ENCODE measurements around the gene NEU2. TPM values are rescaled to one million over a fixed set of nuclear protein-coding genes. Genes with fewer than 3 reads are reported as not detected.

NEU2 gene
- total and polyA plus RNA-seq, 2 of the 13 experiments (the other 11 are each of a cell fraction or from before 2014, with no cell fraction given) = not detected

DNA sequence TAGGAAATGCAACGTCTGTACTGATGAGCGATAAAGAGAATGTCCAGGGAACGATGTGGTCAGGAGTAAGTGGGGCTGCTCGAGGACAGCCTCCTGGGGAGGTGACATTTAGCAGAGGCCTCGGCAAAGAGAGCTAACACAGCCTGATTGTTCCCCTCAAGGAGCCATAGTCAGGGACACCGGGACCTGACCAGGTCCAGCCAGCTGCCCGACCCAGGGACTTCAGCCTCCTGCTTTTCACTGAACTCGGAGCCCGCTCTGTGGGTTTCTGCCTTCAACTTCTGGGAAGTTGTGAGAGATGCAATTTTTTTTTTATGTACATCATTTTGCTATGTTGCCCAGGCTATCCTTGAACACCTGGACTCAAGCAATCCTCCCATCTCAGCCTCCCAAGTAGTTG lies 10.1 kb downstream of the NEU2 start:
- intact Hi-C loops (cut with micrococcal nuclease; ENCODE audit: unreplicated experiment) = no loop called here
- CTCF ChIA-PET (ENCODE audit: low intra/inter-chr PET ratio, low total read pairs) = no interaction called here
- WGBS (ENCODE audit: low lambda C conversion rate) = 59% methylated on average over 9 of the region's 9 CpGs

GRCh38 chr2:233044974-233045605 lies 12.6 kb downstream of the NEU2 start:
- ChIA-PET POLR2A (interaction anchor here (0.9 kb wide), 1 partner anchor 13 kb away, joined by 3 read pairs; the partner anchor contains the start of gene NEU2), CTCF (ENCODE audit: low intra/inter-chr PET ratio, low total read pairs) (no interaction called here)
- no peak overlapping the region for H3K9ac ChIP-seq (ENCODE audit: insufficient read depth, low read depth, low read length)
- no peak overlapping the region for H3K4me2 ChIP-seq (ENCODE audit: low read depth, low read length)
- intact Hi-C loops (cut with micrococcal nuclease; ENCODE audit: unreplicated experiment) = loop anchor here (5.0 kb wide), 1 partner anchor 517 kb away; no protein-coding TSS in a partner anchor
- no peak for ATAC-seq
- H2AFZ ChIP-seq (ENCODE audit: low read length) = no peak overlapping the region
- H3K9me3 ChIP-seq (ENCODE audit: low read length) = no peaks in the 10 kb centered on the region
- no peak for FAIRE-seq
- no peaks in the 10 kb centered on the region for H4K20me1 ChIP-seq (ENCODE audit: insufficient read depth, low read length)
- H3K27ac ChIP-seq (ENCODE audit: extremely low read length, insufficient read depth, low read length) = no peak overlapping the region
- in situ Hi-C loops (cut with HindIII; ENCODE audit: extremely low pct_ligation_motif_present, low pct_unique_long_range_greater_than_20kb) = no loop called here
- H3K4me3 ChIP-seq (replicated peaks in 1 of 3; ENCODE audit: insufficient read depth in 1 of 3, low read depth in 2 of 3, low read length in 3 of 3) = no peak overlapping the region
- TF ChIP-seq, protein P1, sequence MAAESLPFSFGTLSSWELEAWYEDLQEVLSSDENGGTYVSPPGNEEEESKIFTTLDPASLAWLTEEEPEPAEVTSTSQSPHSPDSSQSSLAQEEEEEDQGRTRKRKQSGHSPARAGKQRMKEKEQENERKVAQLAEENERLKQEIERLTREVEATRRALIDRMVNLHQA (CRISPR knock-in tag; IDR thresholded peaks at IDR 0.05) = no peak
- TF ChIP-seq ZSCAN30 (CRISPR knock-in tag; IDR thresholded peaks at IDR 0.05) = no peak
- DNase-seq (ENCODE audit: low spot score) = no peak
- H3K36me3 ChIP-seq (replicated peaks in 1 of 2; ENCODE audit: control insufficient read depth in 1 of 2, insufficient read depth in 2 of 2, low read length in 2 of 2) = no peaks in the 10 kb centered on the region
- no TSS peak for BruUV-seq (replicated peaks)
- 0 out of 2 replicates have a peak, but pooled peaks cover 7% of the 10 kb centered on the region for H3K4me1 ChIP-seq (ENCODE audit: insufficient read depth, low read length)
- H3K79me2 ChIP-seq (ENCODE audit: insufficient read depth, low read length) = no peaks in the 10 kb centered on the region
- H3K27me3 ChIP-seq (ENCODE audit: control insufficient read depth in 1 of 2, insufficient read depth in 2 of 2, low read length in 2 of 2) = peaks cover 8 to 81% of the 10 kb centered on the region in 2 experiments; a peak in 4 of 5 replicates
- WGBS (ENCODE audit: low lambda C conversion rate) = 21% methylated on average over 9 of the region's 9 CpGs

More for the DNA sequence above, 10.1 kb downstream of the NEU2 start:
- H3K27me3 ChIP-seq (ENCODE audit: control insufficient read depth in 1 of 2, insufficient read depth in 2 of 2, low read length in 2 of 2) = peaks cover 5 to 63% of the 10 kb centered on the region in 2 experiments; a peak in 4 of 5 replicates
- ATAC-seq (no peak), DNase-seq (ENCODE audit: low spot score) (no peak), FAIRE-seq (no peak)
- no peaks in the 10 kb centered on the region for H3K79me2 ChIP-seq (ENCODE audit: insufficient read depth, low read length)
- H3K4me3 ChIP-seq (replicated peaks in 1 of 3; ENCODE audit: insufficient read depth in 1 of 3, low read depth in 2 of 3, low read length in 3 of 3) = no peak overlapping the region
- no TSS peak for BruUV-seq (replicated peaks)
- no peak overlapping the region for H3K27ac ChIP-seq (ENCODE audit: extremely low read length, insufficient read depth, low read length)
- no peaks in the 10 kb centered on the region for H3K36me3 ChIP-seq (replicated peaks in 1 of 2; ENCODE audit: control insufficient read depth in 1 of 2, insufficient read depth in 2 of 2, low read length in 2 of 2)
- 0 out of 2 replicates have a peak, but pooled peaks cover 7% of the 10 kb centered on the region for H3K4me1 ChIP-seq (ENCODE audit: insufficient read depth, low read length)
- no peaks in the 10 kb centered on the region for H4K20me1 ChIP-seq (ENCODE audit: insufficient read depth, low read length)
- no peaks in the 10 kb centered on the region for H3K9me3 ChIP-seq (ENCODE audit: low read length)
- no peak overlapping the region for H3K4me2 ChIP-seq (ENCODE audit: low read depth, low read length)
- POLR2A ChIA-PET = no interaction called here
- H3K9ac ChIP-seq (ENCODE audit: insufficient read depth, low read depth, low read length) = no peak overlapping the region
- H2AFZ ChIP-seq (ENCODE audit: low read length) = no peak overlapping the region
- no peak for TF ChIP-seq ZNF891 (CRISPR knock-in tag; IDR thresholded peaks at IDR 0.05)
- in situ Hi-C loops (cut with HindIII; ENCODE audit: extremely low pct_ligation_motif_present, low pct_unique_long_range_greater_than_20kb) = no loop called here

All from HepG2 (cell line).